HG03521 (cell line): Measurements from ENCODE around the gene YRDC.
"Not testable (repeated sequence)": the region's sequence is repeated elsewhere in the genome, so short reads cannot be mapped to it uniquely, and the experiment has no call there.

ENCODE experiments used
- ATAC-seq: cut with Tn5 transposase; IDR thresholded peaks from one replicate; pipeline ENCODE4 v1.9.1; 2021; ENCODE audit warnings: mild to moderate bottlenecking, moderate library complexity; ENCODE audit not compliant: unreplicated experiment

Gene YRDC

GRCh38 chr1:37776946-37777516 lies 31.0 kb downstream of the YRDC start:
- ATAC-seq = no peak

GRCh38 chr1:37771440-37771839 lies 36.6 kb downstream of the YRDC start:
- ATAC-seq = not testable (repeated sequence)

GRCh38 chr1:37767488-37767887 lies 40.5 kb downstream of the YRDC start:
- no peak for ATAC-seq

- no peak for ATAC-seq
Measured at GRCh38 chr1:37765916-37766664, 41.9 kb downstream of the YRDC start.

- no peak for ATAC-seq
Measured at GRCh38 chr1:37764888-37765441, 43.0 kb downstream of the YRDC start, which contains the start of gene EPHA10. Gene EPHA10, minus strand, starts transcription at chr1:37765120. Its CDS starts 54 bp downstream, at chr1:37765066.

DNA sequence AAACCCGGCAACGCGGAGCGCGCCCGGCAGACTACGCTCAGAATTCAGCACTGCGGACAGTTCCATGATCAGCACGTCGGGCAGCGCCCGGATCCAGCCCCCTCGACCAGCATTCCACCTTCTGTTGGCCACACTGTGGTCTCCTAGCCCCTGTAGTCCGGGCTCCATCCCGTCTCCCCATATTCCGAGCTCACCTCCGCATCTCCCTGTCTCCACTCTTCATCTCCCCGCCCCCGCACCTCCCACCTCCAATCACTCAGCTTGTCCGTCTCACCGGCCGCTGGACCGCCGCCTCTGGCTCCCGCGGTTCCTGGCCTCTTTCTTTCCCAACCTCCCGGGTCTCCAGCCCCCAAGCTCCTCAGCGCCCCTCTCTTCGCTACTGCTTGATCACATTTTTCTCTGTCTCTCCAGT lies 43.6 kb downstream of the YRDC start:
- no peak for ATAC-seq

DNA sequence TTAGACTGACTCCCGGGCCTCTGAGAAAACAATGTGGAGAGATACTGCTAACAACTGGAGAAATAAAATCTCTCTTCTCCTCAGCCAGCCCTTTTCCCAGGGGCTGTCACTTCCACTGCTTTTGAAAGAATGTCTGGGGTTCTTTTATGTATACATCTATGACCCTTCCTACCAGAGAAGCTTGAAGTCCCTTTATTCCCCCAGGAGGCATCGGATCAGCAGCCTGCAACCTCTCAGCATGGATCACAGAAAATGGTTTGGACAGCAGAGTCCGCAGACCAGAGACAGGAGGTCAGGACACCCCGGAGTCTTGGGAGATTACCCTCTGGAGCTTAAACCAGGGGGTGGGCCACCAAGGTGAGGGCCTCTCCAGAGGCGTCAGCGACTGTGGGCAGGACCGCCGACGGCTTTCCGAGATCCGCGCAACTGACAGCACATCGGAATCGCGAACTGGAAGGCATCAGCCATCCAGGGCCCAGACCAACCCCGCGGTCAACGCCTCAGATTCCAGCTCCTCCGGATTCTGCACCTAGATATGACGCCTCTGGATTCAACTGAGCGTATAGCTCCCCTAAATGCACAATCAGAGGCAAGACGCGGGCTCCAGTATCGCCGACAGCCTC lies 44.1 kb downstream of the YRDC start:
- ATAC-seq = no peak

DNA sequence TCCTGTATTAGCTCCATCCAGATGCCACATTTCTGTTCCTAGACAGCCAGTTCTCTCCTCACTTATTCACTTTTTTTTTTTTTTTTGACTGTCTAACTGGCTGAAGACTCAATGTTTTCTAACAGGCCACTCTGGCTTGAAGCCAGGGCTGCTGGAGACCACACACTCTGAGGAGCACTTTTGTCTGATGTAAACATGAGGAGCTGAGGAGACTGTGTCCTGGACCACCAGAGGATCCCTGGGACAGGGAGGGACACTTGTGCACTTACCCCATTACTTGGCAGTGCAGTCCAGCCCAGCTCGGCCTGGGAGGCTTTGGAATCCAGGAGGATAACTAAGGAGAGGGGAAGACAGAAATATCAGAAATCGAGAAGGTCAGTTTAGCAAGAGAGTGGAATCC lies 45.5 kb downstream of the YRDC start:
- ATAC-seq = no peak

GRCh38 chr1:37761416-37762095 lies 46.5 kb downstream of the YRDC start:
- no peak for ATAC-seq

GRCh38 chr1:37759451-37759850 lies 48.6 kb downstream of the YRDC start:
- ATAC-seq = no peak

DNA sequence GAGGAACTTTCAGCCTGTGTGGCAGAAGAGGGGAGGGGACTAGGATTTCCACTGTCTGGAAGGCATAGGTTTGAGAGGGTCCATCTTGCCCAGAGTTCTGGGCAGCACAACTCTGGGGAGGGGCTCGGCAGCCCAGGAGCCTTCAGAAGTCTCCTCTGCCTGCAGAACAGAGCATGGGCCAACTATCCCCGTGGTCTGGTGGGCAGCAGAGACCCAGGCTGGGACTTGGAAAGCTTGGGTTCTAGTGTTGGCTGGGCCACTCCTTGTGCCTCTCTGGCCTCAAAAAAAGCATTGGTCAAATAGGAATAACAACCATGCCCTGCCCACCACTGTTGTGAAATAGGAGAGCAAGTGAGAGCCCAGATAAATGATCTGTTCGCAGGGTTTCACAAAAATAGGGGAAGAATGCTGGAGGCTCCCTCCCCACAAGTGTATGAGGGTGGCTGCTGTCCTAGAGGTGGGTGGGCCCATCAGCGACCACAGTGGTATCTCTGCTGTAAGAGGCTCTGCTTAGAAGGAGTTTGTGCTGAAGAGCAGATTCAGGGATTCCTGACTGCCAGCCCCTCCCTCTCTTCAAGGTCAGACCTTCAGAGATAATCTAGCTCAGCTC lies 52.0 kb downstream of the YRDC start:
- no peak for ATAC-seq

DNA sequence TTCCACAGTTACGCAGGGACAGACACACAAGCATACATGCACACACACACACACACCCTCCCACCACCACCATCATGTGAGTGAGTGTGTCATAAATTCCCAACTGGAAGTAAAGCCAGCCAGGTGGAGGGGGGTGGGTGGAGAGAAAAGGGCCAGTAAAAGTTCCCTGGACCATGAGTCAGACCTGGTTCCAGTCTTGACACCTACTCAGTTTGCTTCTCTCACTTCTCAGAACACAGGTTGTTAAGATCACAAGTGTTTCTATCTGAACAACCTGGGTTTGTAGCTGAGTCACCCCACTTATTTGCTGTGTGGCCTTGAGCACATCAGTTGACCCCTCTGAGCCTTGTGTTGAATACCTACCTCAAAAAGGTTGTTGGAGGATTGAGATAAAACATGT lies 52.7 kb downstream of the YRDC start:
- no peak for ATAC-seq

- no peak for ATAC-seq
Measured at GRCh38 chr1:37753473-37754321, 54.3 kb downstream of the YRDC start.
